ENCODE measurements around the gene DOCK2. TPM values are rescaled to one million over a fixed set of nuclear protein-coding genes. Genes with fewer than 3 reads are reported as not detected.
A peak's percentile ranks its signal among the peaks of the same experiment; 100 is the strongest.

Gene DOCK2
- polyA plus RNA-seq, 3 donors, result 57.5 to 178 (median 115) TPM

- peaks cover 91 to 92% of the 10 kb centered on the region in 2 donors for H3K36me3 Mint-ChIP-seq
- intact Hi-C loops (cut with micrococcal nuclease), result no loop called here
- no peak overlapping the region for H3K27ac Mint-ChIP-seq
Observed at GRCh38 chr5:170076211-170076610, 439.1 kb downstream of the DOCK2 start.

GRCh38 chr5:170076739-170077138 lies 439.7 kb downstream of the DOCK2 start:
- peaks cover 94 to 98% of the 10 kb centered on the region in 2 donors for H3K36me3 ChIP-seq (replicated peaks in 1 of 2; ENCODE audit: control insufficient read depth in 1 of 2, insufficient read depth in 2 of 2, low read length in 2 of 2)
- peaks cover 91 to 92% of the 10 kb centered on the region in 2 donors for H3K36me3 Mint-ChIP-seq
- no peaks in the 10 kb centered on the region for H3K4me1 Mint-ChIP-seq
- intact Hi-C loops (cut with micrococcal nuclease), result no loop called here
- H3K27me3 Mint-ChIP-seq (ENCODE audit: low read depth in 3 of 3), result no peaks in the 10 kb centered on the region
- no peaks in the 10 kb centered on the region for H3K27me3 ChIP-seq (ENCODE audit: control insufficient read depth in 2 of 2, insufficient read depth in 2 of 2, low read length in 2 of 2)
- H2AFZ ChIP-seq (ENCODE audit: insufficient read depth, low read depth, low read length, poor library complexity, severe bottlenecking), result no peak overlapping the region
- peak overlapping the region in 1 of 7 donors; percentile 26 for H3K27ac Mint-ChIP-seq
- peaks cover 56% of the 10 kb centered on the region for H4K20me1 ChIP-seq (ENCODE audit: insufficient read depth, low read length)
- DNase-seq, result no peak
- no peak overlapping the region for H3K4me2 ChIP-seq (replicated peaks; ENCODE audit: extremely low read depth, low read length, poor library complexity, severe bottlenecking)
- no peak overlapping the region for H3K9ac ChIP-seq (ENCODE audit: insufficient read depth, low read length, poor library complexity, severe bottlenecking)
- no peak overlapping the region for H3K4me3 ChIP-seq (replicated peaks in 1 of 3; ENCODE audit: low read depth in 2 of 3, low read length in 3 of 3)
- no peak overlapping the region for H3K27ac ChIP-seq (ENCODE audit: low read depth in 1 of 2, low read length in 2 of 2)
- H3K9me3 ChIP-seq (replicated peaks in 1 of 2; ENCODE audit: control insufficient read depth in 1 of 2, insufficient read depth in 1 of 2, low read length in 2 of 2), result no peaks in the 10 kb centered on the region
- no peaks in the 10 kb centered on the region for H3K79me2 ChIP-seq (ENCODE audit: insufficient read depth, low read length)
- no peaks in the 10 kb centered on the region for H3K4me1 ChIP-seq (ENCODE audit: control insufficient read depth in 1 of 2, insufficient read depth in 2 of 2, low read length in 2 of 2)
- no peak for TF ChIP-seq CTCF (IDR thresholded peaks at IDR 0.05)
- no peaks in the 10 kb centered on the region for H3K9me3 Mint-ChIP-seq
- no peak overlapping the region for H3K4me3 Mint-ChIP-seq

More at GRCh38 chr5:170076211-170076610, 439.1 kb downstream of the DOCK2 start:
- WGBS (ENCODE audit: insufficient coverage), result no CpG with 5 or more reads among the region's 1 CpG
- Histone ChIP-seq H3K9me3 (replicated peaks in 1 of 2; ENCODE audit: control insufficient read depth in 1 of 2, insufficient read depth in 1 of 2, low read length in 2 of 2) (no peaks in the 10 kb centered on the region), H3K36me3 (replicated peaks in 1 of 2; ENCODE audit: control insufficient read depth in 1 of 2, insufficient read depth in 2 of 2, low read length in 2 of 2) (peaks cover 94 to 98% of the 10 kb centered on the region in 2 donors), H3K27ac (ENCODE audit: low read depth in 1 of 2, low read length in 2 of 2) (no peak overlapping the region), H2AFZ (ENCODE audit: insufficient read depth, low read depth, low read length, poor library complexity, severe bottlenecking) (no peak overlapping the region), H4K20me1 (ENCODE audit: insufficient read depth, low read length) (peaks cover 59% of the 10 kb centered on the region), H3K4me3 (replicated peaks in 1 of 3; ENCODE audit: low read depth in 2 of 3, low read length in 3 of 3) (no peak overlapping the region), H3K79me2 (ENCODE audit: insufficient read depth, low read length) (no peaks in the 10 kb centered on the region), H3K4me1 (ENCODE audit: control insufficient read depth in 1 of 2, insufficient read depth in 2 of 2, low read length in 2 of 2) (no peaks in the 10 kb centered on the region), H3K4me2 (replicated peaks; ENCODE audit: extremely low read depth, low read length, poor library complexity, severe bottlenecking) (no peak overlapping the region), H3K27me3 (ENCODE audit: control insufficient read depth in 2 of 2, insufficient read depth in 2 of 2, low read length in 2 of 2) (no peaks in the 10 kb centered on the region), H3K9ac (ENCODE audit: insufficient read depth, low read length, poor library complexity, severe bottlenecking) (no peak overlapping the region)
- no peaks in the 10 kb centered on the region for H3K27me3 Mint-ChIP-seq (ENCODE audit: low read depth in 3 of 3)
- no peaks in the 10 kb centered on the region for H3K4me1 Mint-ChIP-seq
- no peak for DNase-seq
- no peak overlapping the region for H3K4me3 Mint-ChIP-seq
- TF ChIP-seq CTCF (IDR thresholded peaks at IDR 0.05), result no peak
- H3K9me3 Mint-ChIP-seq, result no peaks in the 10 kb centered on the region

Data from CD14-positive monocyte (primary cell).